ENCODE data around the gene RGS16. TPM values are rescaled to one million over a fixed set of nuclear protein-coding genes. Genes with fewer than 3 reads are reported as not detected.

The RGS16 gene
- total RNA-seq, 1 experiment from 2014 or later: not detected

GRCh38 chr1:182651339-182651724 lies 47.1 kb upstream of the RGS16 start:
- CTCF ChIA-PET: no interaction called here
- Histone ChIP-seq H3K79me2 (ENCODE audit: low read depth) (no peaks in the 10 kb centered on the region), H3K4me2 (no peak overlapping the region), H3K9me3 (ENCODE audit: insufficient read depth, low read depth) (no peaks in the 10 kb centered on the region), H3K4me1 (replicated peaks; ENCODE audit: insufficient read depth) (no peaks in the 10 kb centered on the region), H3K27ac (no peak overlapping the region), H3K4me3 (no peak overlapping the region), H3F3A (ENCODE audit: insufficient read depth, low read depth) (no peaks in the 10 kb centered on the region), H4K20me1 (ENCODE audit: insufficient read depth) (no peaks in the 10 kb centered on the region), H2AFZ (no peak overlapping the region), H3K9me2 (ENCODE audit: insufficient read depth) (no peaks in the 10 kb centered on the region), H3K27me3 (ENCODE audit: insufficient read depth, low read depth) (no peaks in the 10 kb centered on the region), H3K36me3 (ENCODE audit: low read depth) (no peaks in the 10 kb centered on the region)
- no TSS peak for BruUV-seq (replicated peaks)
- TF ChIP-seq CTCF (conservative IDR thresholded peaks at IDR 0.05): no peak
- no peak for TF ChIP-seq EZH2 (IDR thresholded peaks at IDR 0.05; ENCODE audit: low read depth)
- intact Hi-C loops (cut with micrococcal nuclease; ENCODE audit: unreplicated experiment): no loop called here
- no peak for DNase-seq
- POLR2A ChIA-PET (ENCODE audit: unreplicated experiment): no interaction called here

DNA sequence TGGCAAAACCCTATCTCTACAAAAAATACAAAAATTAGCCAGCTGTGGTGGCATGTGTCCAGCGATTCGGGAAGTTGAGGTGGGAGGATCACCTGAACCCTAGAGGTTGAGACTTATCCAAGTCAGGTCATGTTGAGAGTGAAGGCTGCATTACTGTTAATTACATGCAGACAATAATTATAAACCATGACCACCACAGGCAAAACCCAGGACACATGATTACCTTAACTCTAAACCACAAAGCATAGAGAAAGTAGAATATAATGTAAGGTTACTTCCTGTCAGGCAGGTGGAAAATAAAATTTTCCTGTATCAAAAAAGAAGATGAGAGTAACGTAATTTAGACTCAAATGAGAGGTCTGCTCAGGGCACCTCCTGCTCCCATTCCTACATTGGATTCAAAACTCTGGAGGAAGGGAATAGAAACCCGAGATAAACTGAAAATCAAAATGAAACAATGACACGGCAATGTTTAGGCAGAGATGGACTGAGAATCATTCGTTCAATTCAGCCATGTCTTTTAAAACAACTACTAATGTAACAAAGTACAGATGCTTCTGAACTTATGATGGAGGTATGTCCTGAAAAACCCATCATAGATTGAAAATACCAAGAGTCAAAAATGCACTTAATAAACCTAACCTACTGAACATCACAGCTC lies 46.6 kb upstream of the RGS16 start:
- Histone ChIP-seq H3K9me3 (ENCODE audit: insufficient read depth, low read depth) (no peaks in the 10 kb centered on the region), H3K79me2 (ENCODE audit: low read depth) (no peaks in the 10 kb centered on the region), H3F3A (ENCODE audit: insufficient read depth, low read depth) (no peaks in the 10 kb centered on the region), H4K20me1 (ENCODE audit: insufficient read depth) (no peaks in the 10 kb centered on the region), H3K4me2 (no peak overlapping the region), H2AFZ (no peak overlapping the region), H3K4me1 (replicated peaks; ENCODE audit: insufficient read depth) (no peaks in the 10 kb centered on the region), H3K4me3 (no peak overlapping the region), H3K27ac (no peak overlapping the region), H3K9me2 (ENCODE audit: insufficient read depth) (no peaks in the 10 kb centered on the region), H3K36me3 (ENCODE audit: low read depth) (no peaks in the 10 kb centered on the region), H3K27me3 (ENCODE audit: insufficient read depth, low read depth) (no peaks in the 10 kb centered on the region)
- ChIA-PET POLR2A (ENCODE audit: unreplicated experiment) (no interaction called here), CTCF (no interaction called here)
- DNase-seq: no peak
- intact Hi-C loops (cut with micrococcal nuclease; ENCODE audit: unreplicated experiment): no loop called here
- BruUV-seq (replicated peaks): no TSS peak
- no peak for TF ChIP-seq EZH2 (IDR thresholded peaks at IDR 0.05; ENCODE audit: low read depth)

GRCh38 chr1:182649041-182649440 lies 44.9 kb upstream of the RGS16 start:
- intact Hi-C loops (cut with micrococcal nuclease; ENCODE audit: unreplicated experiment): no loop called here
- H3K27ac ChIP-seq: no peak overlapping the region
- H3K4me3 ChIP-seq: no peak overlapping the region
- TF ChIP-seq CTCF (conservative IDR thresholded peaks at IDR 0.05): no peak
- no peak for TF ChIP-seq EZH2 (IDR thresholded peaks at IDR 0.05; ENCODE audit: low read depth)
- BruUV-seq (replicated peaks): no TSS peak
- ChIA-PET POLR2A (ENCODE audit: unreplicated experiment) (no interaction called here), CTCF (no interaction called here)
- H3K4me2 ChIP-seq: no peak overlapping the region
- H3F3A ChIP-seq (ENCODE audit: insufficient read depth, low read depth): no peaks in the 10 kb centered on the region
- H4K20me1 ChIP-seq (ENCODE audit: insufficient read depth): no peaks in the 10 kb centered on the region
- no peaks in the 10 kb centered on the region for H3K9me3 ChIP-seq (ENCODE audit: insufficient read depth, low read depth)
- no peaks in the 10 kb centered on the region for H3K79me2 ChIP-seq (ENCODE audit: low read depth)
- H2AFZ ChIP-seq: no peak overlapping the region
- no peaks in the 10 kb centered on the region for H3K9me2 ChIP-seq (ENCODE audit: insufficient read depth)
- no peak for DNase-seq
- no peaks in the 10 kb centered on the region for H3K36me3 ChIP-seq (ENCODE audit: low read depth)
- no peaks in the 10 kb centered on the region for H3K27me3 ChIP-seq (ENCODE audit: insufficient read depth, low read depth)
- no peaks in the 10 kb centered on the region for H3K4me1 ChIP-seq (replicated peaks; ENCODE audit: insufficient read depth)

- H3K27me3 ChIP-seq (ENCODE audit: insufficient read depth, low read depth): no peaks in the 10 kb centered on the region
- TF ChIP-seq EZH2 (IDR thresholded peaks at IDR 0.05; ENCODE audit: low read depth) (no peak), CTCF (conservative IDR thresholded peaks at IDR 0.05) (no peak)
- DNase-seq: no peak
- H3K9me2 ChIP-seq (ENCODE audit: insufficient read depth): no peaks in the 10 kb centered on the region
- intact Hi-C loops (cut with micrococcal nuclease; ENCODE audit: unreplicated experiment): no loop called here
- CTCF ChIA-PET: no interaction called here
- H3K4me1 ChIP-seq (replicated peaks; ENCODE audit: insufficient read depth): no peaks in the 10 kb centered on the region
- H3K4me3 ChIP-seq: no peak overlapping the region
- H4K20me1 ChIP-seq (ENCODE audit: insufficient read depth): no peaks in the 10 kb centered on the region
- H3F3A ChIP-seq (ENCODE audit: insufficient read depth, low read depth): no peaks in the 10 kb centered on the region
- no peak overlapping the region for H3K27ac ChIP-seq
- no TSS peak for BruUV-seq (replicated peaks)
- H3K4me2 ChIP-seq: no peak overlapping the region
- no peaks in the 10 kb centered on the region for H3K9me3 ChIP-seq (ENCODE audit: insufficient read depth, low read depth)
- POLR2A ChIA-PET (ENCODE audit: unreplicated experiment): no interaction called here
- no peak overlapping the region for H2AFZ ChIP-seq
- no peaks in the 10 kb centered on the region for H3K36me3 ChIP-seq (ENCODE audit: low read depth)
- H3K79me2 ChIP-seq (ENCODE audit: low read depth): no peaks in the 10 kb centered on the region
These were observed 42.5 kb upstream of the RGS16 start for GRCh38 chr1:182646739-182647138.
